Stimulated activated CD8-positive, alpha-beta memory T cell treated with anti-CD3 and anti-CD28 coated beads, Interleukin-12 subunit alpha, Interleukin-12 subunit beta, amount 100 ng/mL, for 1 hour (primary cell): ENCODE results near the gene IPPK.

Experiments
- DNase-seq: peaks from one replicate; pipeline ENCODE4 v3.0.0-alpha.2; 2020; ENCODE audit warnings: low read depth

IPPK gene

DNA sequence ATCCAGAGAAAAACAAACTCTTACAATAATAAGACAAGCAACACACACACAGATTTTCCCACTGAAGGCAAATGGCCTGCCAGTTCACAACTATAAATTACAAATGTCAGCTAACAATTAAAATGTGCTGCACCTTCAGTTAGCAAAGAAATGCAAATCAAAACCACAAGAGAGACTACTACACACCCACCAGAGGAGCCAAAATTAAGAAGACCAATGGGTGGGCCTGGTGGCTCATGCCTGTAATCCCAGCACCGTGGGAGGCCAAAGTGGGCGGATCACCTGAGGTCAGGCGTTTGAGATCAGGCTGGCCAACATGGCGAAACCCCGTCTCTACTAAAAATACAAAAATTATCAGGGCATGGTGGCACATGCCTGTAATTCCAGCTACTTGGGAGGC lies 15.1 kb upstream of the IPPK start:
- DNase-seq = no peak

DNA sequence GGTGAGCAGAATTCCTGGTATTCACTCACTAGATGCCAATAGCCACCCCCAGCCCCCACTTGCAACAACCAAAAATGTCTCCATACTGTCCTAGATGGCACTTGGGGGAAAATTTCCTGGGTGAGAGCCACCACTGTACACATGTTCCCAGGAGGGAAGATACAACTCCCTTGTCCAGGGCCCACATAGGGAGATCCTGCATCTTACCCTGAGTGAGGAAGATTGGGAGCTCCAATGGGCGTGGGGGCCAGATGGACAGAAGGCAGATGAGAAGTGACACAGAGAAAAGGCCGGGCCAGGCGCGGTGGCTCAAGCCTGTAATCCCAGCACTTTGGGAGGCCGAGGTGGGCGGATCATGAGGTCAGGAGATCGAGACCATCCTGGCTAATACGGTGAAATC lies 12.3 kb upstream of the IPPK start:
- no peak for DNase-seq

DNA sequence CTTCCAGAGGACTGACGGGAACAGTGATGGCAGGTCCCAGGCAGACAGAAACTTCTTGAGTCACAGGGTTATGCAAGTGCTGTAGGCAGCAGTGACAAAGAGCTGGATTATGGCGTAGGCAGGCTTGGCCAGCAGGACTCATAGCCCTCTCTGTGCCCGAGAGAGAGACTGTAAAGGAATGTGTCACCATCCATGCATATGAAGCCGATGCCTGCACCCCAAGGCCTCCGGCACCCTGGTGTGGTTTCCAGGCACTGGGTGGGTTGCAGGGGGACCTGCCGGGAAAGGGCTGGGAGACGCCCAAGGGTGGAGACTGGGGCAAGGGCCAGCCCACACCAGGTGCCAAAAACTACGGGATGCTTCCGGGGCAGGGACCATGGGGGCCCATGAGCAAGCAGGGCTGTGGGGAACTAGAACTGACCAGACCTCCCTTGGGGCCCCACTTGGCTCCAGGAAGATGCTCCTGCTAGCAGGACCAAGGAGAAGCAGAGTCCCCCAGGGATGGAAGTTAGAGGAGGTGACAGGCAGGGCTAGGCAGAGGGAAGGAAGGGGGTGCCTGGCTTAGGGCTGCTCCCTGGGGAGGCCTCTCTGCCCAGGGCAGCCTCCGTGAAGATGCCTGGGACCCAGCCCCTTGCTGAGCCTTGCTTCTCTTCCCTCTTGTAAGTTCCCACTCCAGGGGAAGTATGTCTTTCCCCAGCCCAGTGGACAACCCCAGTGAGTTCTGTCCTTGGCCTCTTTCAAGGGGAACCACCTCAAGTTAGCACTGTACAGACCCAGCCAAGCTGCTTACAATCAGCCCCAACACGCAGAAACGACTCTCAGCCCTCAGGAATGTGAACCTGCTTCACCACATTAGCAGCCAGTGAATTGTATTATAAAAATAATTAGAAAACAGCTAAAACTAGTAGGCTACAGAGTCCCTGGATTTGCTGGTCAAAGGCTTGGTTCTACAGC lies 10.5 kb upstream of the IPPK start:
- no peak for DNase-seq

DNA sequence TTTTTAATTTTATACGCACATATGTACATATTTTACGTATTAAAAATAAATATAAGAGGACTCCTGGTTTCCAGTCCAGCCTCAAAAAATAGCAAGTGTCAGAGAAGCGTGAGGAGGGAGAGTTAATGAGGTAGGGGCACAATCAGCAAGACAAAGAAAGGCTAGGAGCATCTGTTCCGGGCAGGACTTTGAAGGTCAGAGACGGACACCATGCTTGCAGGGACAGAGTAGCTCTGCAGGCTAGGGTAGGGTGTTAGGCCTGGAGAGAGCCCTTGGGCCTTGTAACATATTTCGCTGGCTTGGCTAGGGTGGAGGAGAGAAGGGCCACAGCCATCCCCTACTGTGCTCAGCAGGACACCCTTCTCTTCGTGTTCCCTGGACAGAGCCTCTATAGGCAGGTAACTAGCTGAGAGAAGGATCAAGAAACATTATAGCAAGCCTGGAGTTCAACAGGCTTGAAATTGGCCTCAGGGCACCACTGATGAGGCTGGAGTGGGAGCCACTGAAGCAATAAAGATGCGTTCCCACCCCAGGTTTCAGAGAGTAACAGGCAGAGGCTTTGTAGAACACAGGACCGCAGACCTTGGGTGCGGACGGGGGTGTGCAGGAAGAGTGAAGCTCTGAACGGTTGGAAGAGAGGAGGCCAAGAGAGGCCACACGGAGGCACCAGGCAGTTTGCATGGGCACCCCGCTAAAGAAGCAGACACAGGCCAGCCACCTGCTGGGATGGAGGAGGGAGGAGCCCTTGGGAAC lies 9.7 kb upstream of the IPPK start:
- DNase-seq = no peak

DNA sequence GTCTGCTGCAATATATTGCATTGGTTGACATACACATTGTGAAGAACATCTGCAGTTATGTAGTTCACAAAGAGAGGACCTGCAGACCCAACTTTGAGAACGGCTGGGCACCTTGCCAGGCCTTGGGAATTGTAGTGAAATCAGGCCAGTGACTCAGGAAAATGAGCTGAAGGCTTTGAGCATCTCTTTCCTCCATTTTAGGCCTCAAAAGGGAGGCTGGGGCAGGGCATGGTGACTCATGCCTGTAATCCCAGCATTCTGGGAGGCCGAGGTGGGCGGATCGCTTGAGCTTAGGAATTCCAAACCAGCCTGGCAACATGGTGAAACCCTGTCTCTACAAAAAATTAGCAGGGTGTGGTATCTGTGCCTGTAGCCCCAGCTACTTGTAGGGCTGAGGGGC lies 1.4 kb upstream of the IPPK start:
- no peak for DNase-seq

DNA sequence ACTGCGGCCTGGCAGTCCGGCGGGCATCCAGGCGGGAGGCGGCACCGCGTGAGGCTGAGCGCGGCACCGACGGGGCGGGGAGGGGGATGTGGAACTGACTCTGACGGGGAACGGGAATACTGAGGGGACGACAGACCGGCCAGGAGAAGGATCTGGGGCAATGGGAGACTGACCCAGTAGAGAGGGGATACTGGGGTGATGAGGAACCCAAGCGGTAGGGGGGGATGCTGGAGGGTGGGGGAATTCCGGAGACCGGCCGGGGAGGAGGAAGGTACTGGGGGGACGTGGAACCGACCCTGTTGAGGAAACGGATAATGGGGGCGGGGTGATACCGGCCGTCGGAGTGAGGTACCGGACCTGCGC lies 423 bp downstream of the IPPK start:
- peak; percentile 13 for DNase-seq

DNA sequence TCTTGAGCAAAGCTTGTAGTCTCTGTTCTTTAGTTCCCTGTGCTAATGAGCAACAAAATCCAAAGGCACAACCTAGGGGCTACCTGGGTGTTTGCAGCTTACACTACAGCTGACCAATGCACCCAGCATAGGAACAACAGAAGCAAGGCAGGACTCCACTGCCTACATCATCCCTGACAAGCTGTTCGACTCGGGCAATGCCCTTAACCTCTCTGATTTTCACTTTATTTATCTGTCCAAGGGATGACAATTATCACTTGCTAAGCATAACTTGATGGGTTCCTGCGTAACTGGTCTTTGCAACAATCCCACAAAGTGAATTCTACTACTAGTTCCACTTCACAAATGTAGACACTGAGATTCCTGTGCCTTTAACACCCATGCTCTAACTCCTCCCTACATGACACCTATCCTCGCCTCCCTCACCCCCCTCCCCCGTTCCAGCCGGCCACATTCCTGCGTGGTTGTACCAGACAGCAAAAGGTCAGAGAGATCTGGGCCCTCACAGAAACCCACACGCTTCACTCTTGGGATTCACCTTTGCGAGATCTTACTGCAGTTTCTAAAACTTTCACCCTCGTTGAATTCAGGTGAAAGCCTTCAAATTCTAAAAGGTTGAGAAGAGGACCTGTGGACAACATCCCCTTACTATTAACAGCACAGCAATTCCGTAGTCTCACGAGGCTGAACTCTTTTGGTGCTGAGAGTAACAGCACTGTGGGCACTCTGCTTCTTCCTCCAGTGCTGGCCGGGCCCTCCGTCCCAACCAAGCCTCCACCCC lies 995 bp downstream of the IPPK start:
- peak; percentile 8 for DNase-seq

DNA sequence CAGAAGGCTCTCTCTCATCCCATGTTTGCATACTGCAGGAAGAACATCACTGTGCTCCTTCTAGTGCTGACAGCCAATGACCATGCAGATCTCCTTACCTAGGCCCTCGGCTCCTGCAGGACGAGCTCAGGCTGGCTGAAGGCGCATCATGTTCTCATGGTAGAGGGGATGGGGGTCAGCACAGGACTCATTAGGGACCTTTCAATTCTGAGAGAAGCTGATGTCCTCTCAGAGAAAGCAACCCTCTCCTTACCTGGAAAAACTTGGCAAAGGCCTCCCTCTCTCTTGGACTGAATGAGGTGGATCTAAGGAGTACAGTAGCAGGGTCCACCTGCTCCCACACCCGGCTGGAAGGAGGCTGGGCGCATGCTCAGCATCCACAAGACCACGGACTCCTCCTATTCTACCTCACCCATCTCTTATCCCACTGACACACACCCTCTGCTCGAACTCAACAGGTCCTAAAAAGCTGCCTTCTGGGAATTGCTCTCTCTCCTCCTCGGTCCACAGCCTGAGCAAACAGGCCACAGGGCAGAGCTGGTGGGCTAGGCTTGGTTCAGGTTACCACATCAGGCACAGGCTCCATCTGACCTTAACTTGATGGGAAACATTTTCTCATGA lies 2.9 kb downstream of the IPPK start:
- no peak for DNase-seq

DNA sequence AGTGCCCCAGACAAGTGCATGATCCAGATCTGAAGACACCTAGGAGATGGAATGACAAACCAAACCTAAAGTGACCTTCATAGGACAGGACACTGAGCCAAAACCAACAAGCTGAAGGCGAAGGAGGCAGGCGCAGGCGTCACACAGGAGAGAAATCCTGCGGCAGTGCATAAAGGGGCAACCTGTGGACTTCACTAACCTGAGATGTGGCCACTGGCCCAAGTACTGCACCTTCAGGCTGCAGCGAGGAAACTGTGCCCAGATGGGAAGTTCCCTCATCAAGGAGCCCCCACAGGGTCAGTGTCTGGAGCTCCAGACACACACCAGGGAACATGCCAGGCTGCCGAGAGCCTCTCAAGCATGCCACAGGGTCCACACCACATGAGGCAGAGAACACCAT lies 3.7 kb downstream of the IPPK start:
- no peak for DNase-seq

DNA sequence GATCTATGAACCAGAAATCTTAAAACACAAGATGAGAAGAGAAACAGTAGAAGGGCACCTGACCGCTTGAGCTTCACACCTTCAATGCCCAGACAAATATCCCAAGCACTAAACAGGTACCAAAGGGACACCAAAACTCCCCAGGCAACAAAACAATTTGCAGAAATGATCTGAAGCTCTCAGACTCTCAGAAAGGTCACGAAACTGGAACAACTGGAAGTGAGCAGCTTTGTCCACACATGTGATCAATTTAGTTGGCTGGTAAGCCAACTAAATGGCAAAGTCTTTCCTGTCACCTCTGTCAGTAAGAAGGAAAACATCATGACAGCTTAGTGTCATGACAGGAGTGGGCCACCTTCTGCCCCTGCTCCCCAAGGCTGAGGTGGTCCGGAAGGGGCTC lies 4.1 kb downstream of the IPPK start:
- no peak for DNase-seq

DNA sequence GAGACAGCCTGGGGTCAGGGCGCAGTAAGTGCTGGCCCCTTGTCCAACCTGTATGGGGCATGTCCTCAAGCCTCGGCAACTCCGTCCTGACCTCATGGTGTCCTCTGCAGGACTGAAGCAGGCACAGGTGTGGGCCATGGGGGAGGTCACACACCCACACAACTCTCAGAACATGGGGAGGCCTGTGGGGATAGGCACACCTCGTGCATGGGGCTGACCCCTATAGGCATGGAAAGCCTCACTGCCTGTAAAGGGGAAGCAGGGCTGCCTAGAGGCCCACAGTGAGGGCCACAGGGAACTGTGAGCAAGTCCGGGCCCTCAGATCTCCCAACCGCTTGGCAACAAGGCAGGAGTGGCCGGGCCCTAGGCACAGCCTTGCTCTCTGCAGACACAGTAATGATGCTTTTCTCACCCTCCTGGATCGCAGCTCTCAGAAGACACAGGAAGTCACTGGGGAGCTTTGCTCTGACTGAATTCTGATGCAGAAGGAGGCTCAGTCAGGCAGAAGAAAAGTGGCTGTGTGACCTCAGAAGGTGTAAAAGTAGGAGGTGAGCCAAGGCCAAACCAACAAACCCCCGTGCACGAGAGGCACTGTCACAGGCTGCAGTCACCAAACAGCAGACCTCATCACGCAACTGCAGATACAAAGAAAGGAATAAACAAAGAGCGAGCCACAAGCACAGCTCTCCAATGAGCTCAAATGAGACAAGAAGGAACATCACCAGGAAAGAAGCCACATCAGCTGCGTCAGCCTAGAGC lies 5.4 kb downstream of the IPPK start:
- DNase-seq = no peak

DNA sequence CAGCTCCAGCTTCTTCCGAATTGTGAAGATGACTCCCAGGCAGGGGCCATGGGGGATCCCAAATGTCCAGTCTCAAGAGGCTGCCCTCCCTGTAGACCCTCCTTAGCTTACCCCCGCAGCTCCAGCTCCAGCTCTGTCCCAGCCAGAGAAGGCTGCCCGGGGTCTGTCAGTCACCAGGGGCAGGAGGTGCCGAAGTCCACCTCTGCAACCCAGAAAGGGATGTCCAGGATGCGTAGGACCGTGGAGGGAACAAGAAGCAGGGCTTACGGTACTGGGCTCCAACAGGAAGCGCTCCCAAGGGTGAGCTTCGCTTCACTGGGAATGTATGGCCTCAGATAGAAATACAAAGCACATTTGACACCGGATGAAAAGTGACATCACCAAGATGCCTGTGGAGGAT lies 6.0 kb downstream of the IPPK start:
- no peak for DNase-seq

DNA sequence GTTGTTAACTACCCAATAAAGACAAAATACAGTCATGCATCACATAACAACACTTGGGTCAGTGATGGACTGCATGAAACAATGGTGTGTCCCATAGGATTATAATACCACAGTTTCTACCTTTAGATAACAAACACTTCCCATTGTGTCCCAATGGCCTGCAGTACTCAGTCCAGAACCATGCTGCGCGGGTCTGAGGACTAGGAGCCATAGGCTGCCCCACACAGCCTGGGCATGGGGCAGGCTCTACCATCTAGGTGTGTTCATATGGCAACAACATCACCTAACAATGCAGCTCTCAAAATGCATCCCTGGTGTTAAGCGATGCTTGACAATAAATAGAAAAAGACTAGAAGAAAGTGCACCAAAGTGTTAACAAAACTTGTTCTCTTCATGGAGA lies 6.8 kb downstream of the IPPK start:
- DNase-seq = no peak

DNA sequence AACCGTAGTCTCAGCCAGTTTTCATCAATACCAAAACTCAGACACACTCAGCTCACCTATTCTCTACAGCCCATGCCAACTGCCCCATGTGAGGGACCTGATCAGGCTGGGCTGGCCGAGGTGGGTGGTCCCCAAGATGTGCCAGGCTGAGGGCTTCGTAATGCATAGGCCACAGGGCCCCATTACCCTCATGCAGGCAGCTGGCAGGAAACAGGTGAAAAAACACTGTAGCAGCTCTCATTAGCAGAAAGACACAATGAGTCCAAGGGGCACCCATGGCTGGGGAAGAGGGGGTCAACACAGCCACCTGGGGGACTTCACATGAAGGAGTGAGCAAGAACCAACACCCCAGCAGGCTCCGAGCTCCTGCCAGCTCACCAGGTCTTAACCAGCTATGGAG lies 8.2 kb downstream of the IPPK start:
- no peak for DNase-seq

DNA sequence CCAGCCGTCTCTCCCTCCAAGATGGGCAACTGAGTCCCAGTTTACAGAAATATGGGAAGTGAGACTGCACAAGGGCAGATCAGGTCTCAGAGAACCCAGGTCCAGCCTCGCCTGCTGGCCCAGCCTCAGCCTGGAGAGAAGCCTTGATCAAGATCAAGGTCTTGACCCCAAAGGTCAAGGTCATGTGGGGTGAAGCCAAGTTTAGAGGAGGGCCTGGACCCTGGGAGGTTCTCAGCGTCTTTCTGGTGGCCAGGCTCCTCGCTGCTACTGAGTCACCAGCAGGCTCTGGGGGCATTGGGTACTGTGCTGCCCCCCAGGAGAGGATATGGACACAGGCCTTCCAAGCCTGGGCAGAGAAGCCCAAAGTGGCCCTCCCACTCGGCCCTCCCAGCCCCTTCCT lies 8.8 kb downstream of the IPPK start:
- DNase-seq = no peak

DNA sequence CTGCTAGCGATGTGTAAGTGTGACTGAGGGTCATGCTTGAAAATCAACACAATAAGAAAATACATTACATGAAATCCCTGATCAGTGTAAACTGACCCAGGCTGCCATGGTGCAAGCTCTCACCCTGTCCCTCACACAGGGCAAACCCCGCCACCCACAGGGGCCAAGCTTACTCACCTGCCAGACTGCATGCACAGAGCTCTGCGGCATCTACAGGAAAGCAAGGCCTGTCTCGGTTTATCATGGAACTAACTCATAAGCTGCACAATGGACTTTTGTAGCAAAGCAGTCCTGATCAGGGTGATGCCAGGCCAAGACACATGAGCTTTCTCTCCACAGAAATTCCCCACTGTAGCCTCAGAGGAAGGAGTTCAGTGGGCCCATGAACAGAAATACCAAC lies 9.7 kb downstream of the IPPK start:
- DNase-seq = no peak

DNA sequence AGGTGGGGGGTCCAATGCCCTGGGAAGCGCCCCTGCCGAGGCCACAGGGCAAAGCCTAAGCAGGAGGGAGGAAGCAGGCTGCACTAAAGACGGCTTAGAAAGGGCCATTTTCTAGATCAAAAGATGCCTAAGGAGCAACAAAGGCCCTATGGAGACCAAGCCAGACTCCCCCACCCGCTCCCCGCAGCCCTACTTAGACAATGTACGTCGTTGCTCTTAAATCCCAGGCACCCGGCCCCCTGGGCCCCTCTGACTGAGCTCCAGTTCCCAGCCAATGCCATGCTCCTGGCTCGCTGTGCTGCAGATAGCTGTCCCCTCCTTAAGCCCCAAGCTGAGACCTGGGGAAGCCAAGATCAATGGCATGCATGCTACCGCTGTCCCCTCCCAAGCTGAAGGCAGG lies 10.3 kb downstream of the IPPK start:
- DNase-seq = no peak

DNA sequence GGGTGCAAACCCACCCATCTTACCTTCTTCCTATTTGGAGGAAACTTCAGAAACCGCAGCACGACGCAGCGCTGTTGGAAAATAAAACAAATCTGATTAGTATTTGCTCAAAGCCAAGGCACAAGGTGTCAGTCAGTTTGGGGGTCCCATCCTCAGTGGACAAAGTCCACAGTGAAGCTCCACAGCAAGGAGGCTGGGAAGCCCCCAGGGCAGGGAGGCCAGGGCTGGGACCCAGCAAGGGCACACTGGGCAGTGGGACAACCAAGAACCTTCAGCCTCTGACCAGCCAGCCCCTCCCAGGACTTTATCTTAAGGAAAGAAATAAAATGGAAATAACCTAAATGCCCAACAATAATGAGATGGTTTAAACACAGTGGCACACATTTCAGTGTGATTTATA lies 11.3 kb downstream of the IPPK start:
- DNase-seq = no peak

DNA sequence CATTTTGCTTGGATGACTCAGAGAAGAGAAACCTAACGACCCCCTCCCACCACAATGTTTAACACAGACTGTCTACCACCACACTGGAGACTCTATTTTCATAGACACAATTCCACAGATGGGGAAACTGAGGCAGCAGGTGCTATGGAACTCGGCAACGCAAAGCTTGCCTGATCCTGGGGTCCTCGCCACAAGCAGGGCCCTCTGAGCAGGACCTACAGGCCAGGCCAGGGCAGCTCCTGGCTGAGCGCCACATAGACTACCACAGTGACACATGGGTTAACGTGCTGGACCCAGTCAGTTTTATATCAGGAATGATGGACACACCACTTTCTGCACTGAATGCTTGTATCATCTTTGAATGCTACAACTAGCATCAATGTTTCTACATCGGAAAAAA lies 11.8 kb downstream of the IPPK start:
- no peak for DNase-seq

DNA sequence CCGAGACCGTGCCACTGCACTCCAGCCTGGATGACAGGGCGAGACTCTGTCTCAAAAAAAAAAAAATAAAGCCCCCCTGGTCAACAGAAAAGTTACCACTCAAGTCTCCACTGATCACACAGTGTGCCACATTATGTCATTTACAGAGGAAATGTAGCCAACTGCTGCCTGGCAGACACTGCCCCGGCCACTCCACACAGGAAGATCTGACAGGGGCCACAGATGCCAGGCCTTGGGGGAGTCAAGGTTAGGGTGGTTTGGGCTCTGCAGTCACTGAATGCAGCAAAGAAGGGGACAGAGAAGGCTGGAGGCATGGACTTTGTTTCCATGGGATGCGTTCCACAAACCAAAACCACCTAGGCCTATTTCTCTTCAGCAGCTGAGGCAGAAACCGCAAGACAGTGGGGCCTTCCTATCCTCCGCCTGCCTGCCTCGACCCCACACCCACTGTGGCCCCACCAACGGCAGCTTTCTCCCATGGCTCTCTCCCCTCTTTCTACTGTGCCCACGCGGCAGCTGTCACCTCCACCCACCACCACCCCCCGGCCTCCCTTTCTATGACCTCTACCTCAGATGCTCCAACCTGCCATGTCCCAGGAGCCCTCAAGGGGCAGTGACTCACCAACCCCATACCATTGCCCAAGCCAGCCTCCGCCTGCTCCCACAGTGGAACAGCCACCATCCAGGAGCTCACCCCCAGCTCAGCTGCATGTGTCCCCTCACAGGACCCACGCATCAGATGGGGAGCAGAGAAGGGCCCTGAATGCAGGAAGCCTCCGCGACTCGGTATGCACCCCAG lies 12.4 kb downstream of the IPPK start:
- no peak for DNase-seq

DNA sequence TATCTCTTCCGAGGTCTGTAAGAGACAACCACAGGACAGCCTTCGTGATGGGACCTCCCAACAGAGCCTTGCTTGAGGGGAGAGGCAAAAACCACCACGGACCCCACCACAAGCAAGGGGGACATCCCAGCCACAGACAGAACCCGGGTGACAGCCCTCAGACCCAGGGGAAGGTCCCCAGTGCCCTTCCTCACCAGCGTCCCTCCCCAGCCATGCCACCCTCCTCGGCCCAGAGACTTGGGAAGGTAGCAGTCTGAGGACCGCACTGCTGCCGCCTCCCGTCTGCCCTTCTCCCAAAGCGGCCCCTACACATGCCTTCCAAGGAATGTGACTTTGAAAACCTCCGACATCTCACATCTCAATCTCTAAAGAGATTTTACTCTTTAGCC lies 13.4 kb downstream of the IPPK start:
- DNase-seq = no peak
